ENCODE measurements around the gene SERPINF2. TPM values are rescaled to one million over a fixed set of nuclear protein-coding genes. Genes with fewer than 3 reads are reported as not detected.

The SERPINF2 gene
- 0.49 and 48.9 TPM in 2 replicates for total RNA-seq

DNA sequence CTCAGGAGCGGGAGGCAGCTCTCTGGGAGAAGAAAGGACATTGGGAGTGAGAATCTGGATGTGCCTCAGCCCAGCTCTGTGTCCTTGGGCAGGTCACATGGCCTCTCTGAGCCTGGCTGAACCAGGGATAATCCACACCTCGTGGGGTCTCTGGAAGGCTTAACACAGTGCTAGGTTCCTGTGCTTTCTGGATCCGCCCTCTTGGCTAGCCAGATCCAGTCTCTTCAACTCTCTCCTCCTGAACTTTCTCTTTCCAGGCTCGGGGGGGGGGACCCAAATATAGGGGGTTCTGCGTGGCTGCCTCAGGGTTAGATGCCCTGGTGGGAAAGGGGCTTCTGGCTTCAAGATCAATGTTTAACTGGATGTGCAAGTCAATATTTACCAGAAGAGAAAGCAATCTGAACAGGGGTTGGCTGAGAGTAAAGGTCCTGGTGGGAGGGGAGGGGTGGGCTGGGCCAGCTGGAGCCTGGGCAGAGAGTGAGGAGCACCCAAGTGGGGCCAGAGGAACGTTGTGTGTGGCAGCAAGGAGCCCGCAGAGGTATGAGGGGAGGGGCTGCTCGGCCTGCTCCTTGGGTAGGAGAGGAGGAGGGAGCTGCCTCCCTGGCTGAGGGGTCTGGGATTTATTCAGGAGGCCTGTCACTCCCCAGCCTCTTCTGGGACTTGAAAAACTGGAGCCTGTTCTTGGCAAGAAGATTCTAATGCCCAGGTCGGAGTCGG, at the start of gene SERPINF2:
TSS of gene SERPINF2 (plus strand) at position 501 of the 717 bp plus-strand sequence. CDS start 2,125 bp downstream, outside the sequence.

GRCh38 chr17:1709971-1710806, 32.5 kb upstream of the SERPINF2 start, which contains the start of gene TLCD2:
TSS of gene TLCD2 (minus strand) at chr17:1710377. CDS start at chr17:1710242, 135 bp downstream.

DNA sequence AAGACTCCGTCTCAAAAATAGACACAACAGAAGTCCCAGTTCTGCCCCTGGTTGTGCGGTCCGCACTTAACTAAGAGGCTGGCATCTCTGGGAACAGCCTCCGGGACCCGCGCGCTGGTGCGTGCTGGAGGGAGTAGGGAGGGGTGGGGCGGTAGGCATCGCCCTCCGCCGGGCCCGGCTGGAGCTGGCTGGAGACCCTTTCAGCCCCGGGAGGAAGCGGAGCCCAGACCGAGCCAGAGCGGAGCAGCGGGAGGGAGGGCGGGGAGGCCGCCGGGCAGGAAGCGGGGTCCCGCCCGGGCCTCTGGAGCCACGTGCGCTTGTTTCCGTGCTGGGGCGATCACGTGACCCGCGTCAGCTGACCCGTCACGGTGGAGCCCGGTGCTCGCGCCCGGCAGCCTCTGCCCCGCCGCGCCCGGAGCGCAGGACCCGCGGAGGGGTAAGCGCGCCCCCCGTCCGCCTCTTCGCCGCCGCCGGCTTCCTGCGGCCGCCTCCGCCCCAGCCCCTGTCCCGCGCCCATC, 18.3 kb upstream of the SERPINF2 start, which contains the start of gene WDR81:
TSS of gene WDR81 (plus strand) at position 354 of the 518 bp plus-strand sequence. CDS start 256 bp downstream, outside the sequence.

Other genes starting within 250 kb of the SERPINF2 start
- gene INPP5K, start 226.3 kb upstream of the SERPINF2 start, total RNA-seq: 49.7 and 51.0 TPM in 2 replicates
- 33.9 and 36.4 TPM in 2 replicates for gene PITPNA, start 180.1 kb upstream of the SERPINF2 start, total RNA-seq
- 7.3 and 17.2 TPM in 2 replicates for gene SLC43A2, start 114.0 kb upstream of the SERPINF2 start, total RNA-seq
- gene SCARF1, start 97.1 kb upstream of the SERPINF2 start, total RNA-seq: 2.7 and 13.0 TPM in 2 replicates
- gene RILP, start 93.0 kb upstream of the SERPINF2 start, total RNA-seq: 10.8 and 13.9 TPM in 2 replicates
- gene PRPF8, start 58.0 kb upstream of the SERPINF2 start, total RNA-seq: 187 and 236 TPM in 2 replicates
- 1.3 and 4.6 TPM in 2 replicates for gene TLCD2, start 32.5 kb upstream of the SERPINF2 start, total RNA-seq
- 29.2 and 60.6 TPM in 2 replicates for gene WDR81, start 18.2 kb upstream of the SERPINF2 start, total RNA-seq
- 8.6 and 131 TPM in 2 replicates for gene SERPINF1, start 19.2 kb downstream of the SERPINF2 start, total RNA-seq
- gene SMYD4, start 87.0 kb downstream of the SERPINF2 start, total RNA-seq: 6.3 and 6.5 TPM in 2 replicates
- gene RPA1, start 87.1 kb downstream of the SERPINF2 start, total RNA-seq: 21.7 and 41.1 TPM in 2 replicates